Adipocyte (in vitro differentiated cells): ENCODE measurements around the gene RRP8.

Source experiments
- DNase-seq: peaks from one replicate; pipeline ENCODE4 v3.0.0-alpha.2; 2015; ENCODE audit warnings: low read depth
- H3K27me3 ChIP-seq: replicated peaks from 2 replicates; pipeline ENCODE4 v1.7.0; 2013; ENCODE audit warnings: mild to moderate bottlenecking, low read length, moderate library complexity; ENCODE audit not compliant: control insufficient read depth, insufficient read depth
- H3K36me3 ChIP-seq: 2 replicates; pipeline ENCODE4 v1.7.0; 2013; ENCODE audit warnings: low read length, mild to moderate bottlenecking, moderate library complexity; ENCODE audit not compliant: control insufficient read depth, insufficient read depth, severe bottlenecking
- H3K4me1 ChIP-seq: 2 replicates; pipeline ENCODE4 v1.7.0; 2013; ENCODE audit warnings: mild to moderate bottlenecking, low read length, moderate library complexity; ENCODE audit not compliant: control insufficient read depth, insufficient read depth
- H3K4me3 ChIP-seq: 2 replicates; pipeline ENCODE4 v1.7.0; 2013; ENCODE audit warnings: mild to moderate bottlenecking, low read length, moderate library complexity
- H3K9ac ChIP-seq: 2 replicates; pipeline ENCODE4 v1.7.0; 2013; ENCODE audit warnings: mild to moderate bottlenecking, low read length, moderate library complexity
- H3K9me3 ChIP-seq: 2 replicates; pipeline ENCODE4 v1.7.0; 2013; ENCODE audit warnings: mild to moderate bottlenecking, low read length, moderate library complexity; ENCODE audit not compliant: control insufficient read depth

The RRP8 gene

DNA sequence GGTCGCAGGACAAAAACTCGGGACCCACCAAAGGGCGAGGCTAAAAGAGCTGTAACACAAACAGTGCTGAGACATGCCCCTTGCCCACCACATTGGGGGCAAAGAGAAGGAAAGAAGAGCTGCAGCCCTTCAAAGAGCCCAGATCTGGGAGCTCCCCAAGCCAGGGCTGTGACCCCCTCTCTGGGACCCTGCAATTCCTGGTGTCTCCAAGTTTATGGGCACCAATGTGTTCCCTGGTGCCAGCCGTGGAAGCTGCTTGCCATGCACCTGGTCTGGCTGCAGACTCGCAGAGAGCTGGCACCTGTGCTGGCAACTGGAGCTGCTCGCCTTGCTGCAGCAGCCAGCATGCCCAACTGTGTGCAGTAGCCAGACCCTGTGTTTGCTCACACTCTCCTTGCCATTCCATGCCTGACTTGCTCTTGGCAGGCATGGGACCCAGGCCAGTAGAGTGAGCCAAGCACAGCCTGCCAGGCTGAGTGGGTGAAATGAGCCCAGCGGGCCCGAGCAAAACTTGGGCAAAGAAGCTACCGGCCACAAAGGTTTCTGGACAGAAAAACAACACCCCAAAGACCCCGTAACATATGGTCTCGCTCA, 16.0 kb downstream of the RRP8 start:
- H3K4me1 ChIP-seq: no peaks in the 10 kb centered on the region

GRCh38 chr11:6586434-6587359, 16.7 kb downstream of the RRP8 start:
- no peak overlapping the region for H3K4me3 ChIP-seq
- no peak overlapping the region for H3K9ac ChIP-seq
- no peaks in the 10 kb centered on the region for H3K4me1 ChIP-seq
- DNase-seq: no peak
- peaks cover 23% of the 10 kb centered on the region for H3K9me3 ChIP-seq
- peaks cover 1% of the 10 kb centered on the region for H3K36me3 ChIP-seq
- H3K27me3 ChIP-seq: no peaks in the 10 kb centered on the region

More for the DNA sequence above, 16.0 kb downstream of the RRP8 start:
- H3K4me3 ChIP-seq: no peak overlapping the region
- no peak for DNase-seq
- peaks cover 7% of the 10 kb centered on the region for H3K36me3 ChIP-seq
- H3K9ac ChIP-seq: no peak overlapping the region
- peaks cover 20% of the 10 kb centered on the region for H3K9me3 ChIP-seq
- no peaks in the 10 kb centered on the region for H3K27me3 ChIP-seq

GRCh38 chr11:6584528-6584927, 18.9 kb downstream of the RRP8 start:
- no peak for DNase-seq
- no peaks in the 10 kb centered on the region for H3K4me1 ChIP-seq

DNA sequence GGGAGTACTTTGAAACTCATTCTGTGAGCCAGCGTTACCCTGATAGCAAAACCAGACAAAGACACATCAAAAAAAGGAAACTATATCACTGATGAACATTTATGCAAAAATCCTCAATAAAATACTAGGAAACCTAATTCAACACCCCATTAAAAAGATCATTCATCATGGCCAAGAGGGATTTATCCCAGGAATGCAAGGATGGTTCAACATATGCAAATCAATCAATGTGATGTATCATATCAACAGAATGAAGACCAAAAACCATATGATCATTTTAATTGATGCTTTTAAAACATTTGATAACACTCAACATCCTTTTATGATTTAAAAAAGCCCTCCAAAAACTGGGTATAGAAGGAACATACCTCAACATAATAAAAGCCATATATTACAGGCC, 19.8 kb downstream of the RRP8 start:
- H3K9me3 ChIP-seq: peaks cover 23% of the 10 kb centered on the region
- no peak overlapping the region for H3K9ac ChIP-seq
- DNase-seq: no peak
- no peak overlapping the region for H3K4me3 ChIP-seq
- H3K36me3 ChIP-seq: peaks cover 3% of the 10 kb centered on the region
- H3K27me3 ChIP-seq: no peaks in the 10 kb centered on the region
- no peaks in the 10 kb centered on the region for H3K4me1 ChIP-seq

More at GRCh38 chr11:6584528-6584927, 18.9 kb downstream of the RRP8 start:
- H3K9me3 ChIP-seq: peaks cover 23% of the 10 kb centered on the region
- H3K4me3 ChIP-seq: no peak overlapping the region
- no peaks in the 10 kb centered on the region for H3K27me3 ChIP-seq
- no peak overlapping the region for H3K9ac ChIP-seq
- peaks cover 3% of the 10 kb centered on the region for H3K36me3 ChIP-seq

DNA sequence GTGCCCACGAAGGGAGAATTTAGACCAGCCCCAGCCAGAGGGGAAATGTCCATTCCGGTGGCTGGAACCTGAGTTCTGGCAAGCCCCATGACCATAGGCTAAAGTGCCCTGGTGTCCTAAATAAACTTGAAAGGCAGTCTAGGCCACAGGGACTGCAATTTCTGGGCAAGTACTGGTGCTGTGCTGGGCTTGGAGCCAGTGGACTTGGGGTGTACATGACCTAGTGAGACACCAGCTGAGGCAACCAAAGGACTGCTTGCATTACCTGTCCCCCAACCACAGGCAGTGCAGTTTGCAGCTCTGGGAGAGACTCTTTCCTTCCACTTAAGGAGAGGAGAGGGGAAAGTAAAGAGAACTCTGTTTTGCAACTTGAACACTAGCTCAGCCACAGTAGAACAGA, 23.7 kb downstream of the RRP8 start:
- DNase-seq: no peak
- H3K9ac ChIP-seq: no peak overlapping the region
- peaks cover 24% of the 10 kb centered on the region for H3K4me1 ChIP-seq
- peaks cover 3% of the 10 kb centered on the region for H3K36me3 ChIP-seq
- peaks cover 22% of the 10 kb centered on the region for H3K9me3 ChIP-seq
- no peaks in the 10 kb centered on the region for H3K27me3 ChIP-seq
- no peak overlapping the region for H3K4me3 ChIP-seq

DNA sequence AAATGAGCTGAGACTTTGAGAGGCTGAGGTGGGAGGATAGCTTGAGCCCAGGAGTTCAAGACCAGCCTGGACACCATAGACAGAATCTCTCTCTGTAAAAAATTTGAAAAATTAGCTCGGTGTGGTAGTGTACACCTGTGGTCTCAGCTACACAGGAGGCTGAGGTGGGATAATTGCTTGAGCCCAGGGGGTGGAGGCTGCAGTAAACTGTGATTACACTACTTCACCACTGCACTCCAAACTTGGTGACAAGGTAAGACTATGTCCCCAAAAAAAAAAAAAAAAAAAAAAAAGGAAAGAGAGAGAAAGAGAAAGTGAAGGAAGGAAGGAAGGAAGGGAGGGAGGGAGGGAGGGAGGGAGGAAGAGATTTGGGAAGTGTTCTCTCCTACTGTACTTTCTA, 25.3 kb downstream of the RRP8 start:
- H3K27me3 ChIP-seq: no peaks in the 10 kb centered on the region
- H3K9ac ChIP-seq: no peak overlapping the region
- peaks cover 3% of the 10 kb centered on the region for H3K36me3 ChIP-seq
- H3K9me3 ChIP-seq: peaks cover 7% of the 10 kb centered on the region
- peaks cover 24% of the 10 kb centered on the region for H3K4me1 ChIP-seq
- no peak overlapping the region for H3K4me3 ChIP-seq
- DNase-seq: no peak

DNA sequence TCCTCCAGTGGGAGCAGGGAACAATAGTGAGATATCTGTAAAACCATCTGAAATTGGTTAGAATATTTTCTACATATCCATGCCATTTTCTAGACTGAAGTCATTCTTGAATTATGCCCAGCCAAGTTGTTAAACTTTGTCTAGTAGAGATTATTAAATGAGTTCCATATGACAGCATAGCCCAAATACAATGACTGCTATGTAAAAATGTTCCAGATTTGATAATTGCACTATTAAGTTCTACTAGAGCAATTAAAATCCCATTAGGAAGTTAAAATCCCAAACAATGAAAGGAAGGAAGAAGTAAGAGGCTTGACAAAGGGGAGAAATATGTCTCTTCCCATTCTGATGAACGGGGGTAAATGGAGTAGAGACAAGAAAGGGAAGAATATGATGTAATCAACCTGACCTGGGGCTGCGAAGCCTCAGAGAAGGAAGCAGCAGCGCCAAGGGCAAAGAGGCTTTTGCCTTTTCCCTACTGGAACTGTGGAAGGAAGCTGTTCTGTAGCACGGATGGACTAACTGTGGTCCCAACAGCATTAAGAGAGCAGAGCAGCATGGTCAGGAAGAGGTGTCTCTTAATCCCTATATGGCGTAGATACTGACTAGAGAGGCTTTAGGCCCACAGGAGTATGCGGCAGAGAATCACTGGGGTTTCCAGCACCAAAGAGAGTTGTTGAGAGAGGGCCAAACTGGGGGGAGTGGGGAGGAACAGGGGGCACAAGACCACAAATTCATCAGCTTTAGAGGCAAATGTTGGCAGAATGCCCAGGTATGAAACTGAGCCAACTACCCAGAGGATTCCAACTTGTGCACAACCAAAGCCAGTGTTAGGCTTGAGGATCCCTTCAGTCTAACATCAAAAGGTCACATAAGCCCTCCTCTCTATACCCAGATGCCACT, 26.7 kb downstream of the RRP8 start:
- DNase-seq: peak; percentile 65
- Histone ChIP-seq H3K4me3 (no peak overlapping the region), H3K36me3 (peaks cover 3% of the 10 kb centered on the region), H3K9me3 (no peaks in the 10 kb centered on the region), H3K9ac (peak overlapping the region; percentile 19), H3K4me1 (peaks cover 35% of the 10 kb centered on the region), H3K27me3 (no peaks in the 10 kb centered on the region)

DNA sequence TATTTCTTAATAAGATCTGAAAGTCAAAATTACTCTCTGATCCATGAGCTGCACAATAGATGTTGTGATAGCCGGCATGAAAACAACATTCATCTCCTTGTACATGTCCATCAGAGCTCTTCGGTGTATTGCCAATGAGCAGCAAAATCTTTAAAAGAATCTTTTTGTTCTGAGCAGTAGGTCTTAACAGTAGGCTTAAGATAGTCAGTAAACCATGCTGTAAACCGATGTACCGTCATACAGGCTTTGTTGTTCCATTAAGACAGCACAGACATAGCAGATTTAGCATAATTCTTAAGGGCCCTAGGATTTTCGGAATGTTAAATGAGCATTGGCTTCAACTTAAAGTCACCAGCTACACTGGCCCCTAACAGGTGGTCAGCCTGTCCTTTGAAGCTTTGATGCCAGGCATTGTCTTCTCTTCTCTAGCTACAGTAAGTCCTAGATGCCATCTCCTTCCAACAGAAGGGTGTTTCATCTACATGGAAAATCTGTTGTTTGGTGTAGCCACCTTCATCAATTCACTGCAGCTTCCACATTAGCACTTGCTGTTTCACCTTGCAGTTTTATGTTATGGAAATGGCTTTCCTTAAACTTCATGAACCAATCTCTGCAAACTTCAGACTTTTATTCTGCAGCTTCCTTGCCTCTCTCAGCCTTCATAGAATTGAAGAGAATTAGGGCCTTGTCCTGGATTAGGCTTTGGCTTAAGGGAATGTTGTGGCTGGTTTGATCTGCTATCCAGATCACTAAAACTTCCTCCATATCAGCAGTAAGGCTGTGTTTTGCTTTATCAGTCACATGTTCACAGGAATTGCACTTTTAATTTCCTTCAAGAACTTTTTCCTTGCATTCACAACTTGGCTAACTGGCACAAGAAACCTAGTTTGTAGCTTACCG, 28.4 kb downstream of the RRP8 start:
- H3K36me3 ChIP-seq: peaks cover 3% of the 10 kb centered on the region
- DNase-seq: no peak
- no peaks in the 10 kb centered on the region for H3K9me3 ChIP-seq
- no peak overlapping the region for H3K4me3 ChIP-seq
- H3K4me1 ChIP-seq: peaks cover 39% of the 10 kb centered on the region
- H3K27me3 ChIP-seq: no peaks in the 10 kb centered on the region
- no peak overlapping the region for H3K9ac ChIP-seq

- peak; percentile 75 for DNase-seq
Measured at GRCh38 chr11:6572215-6572614, 31.2 kb downstream of the RRP8 start.

GRCh38 chr11:6571434-6572008, 31.9 kb downstream of the RRP8 start:
- no peak for DNase-seq
- no peaks in the 10 kb centered on the region for H3K9me3 ChIP-seq
- no peaks in the 10 kb centered on the region for H3K36me3 ChIP-seq
- H3K4me3 ChIP-seq: no peak overlapping the region
- H3K4me1 ChIP-seq: peaks cover 34% of the 10 kb centered on the region
- H3K27me3 ChIP-seq: no peaks in the 10 kb centered on the region
- no peak overlapping the region for H3K9ac ChIP-seq

More at GRCh38 chr11:6572215-6572614, 31.2 kb downstream of the RRP8 start:
- no peak overlapping the region for H3K4me3 ChIP-seq
- peaks cover 41% of the 10 kb centered on the region for H3K4me1 ChIP-seq
- H3K9ac ChIP-seq: no peak overlapping the region
- no peaks in the 10 kb centered on the region for H3K27me3 ChIP-seq
- H3K36me3 ChIP-seq: no peaks in the 10 kb centered on the region
- no peaks in the 10 kb centered on the region for H3K9me3 ChIP-seq
